Measurements from ENCODE around the gene MYO18B. TPM values are rescaled to one million over a fixed set of nuclear protein-coding genes. Genes with fewer than 3 reads are reported as not detected.

The MYO18B gene
- total and polyA plus RNA-seq, 2 donors from 2014 or later: 0.19 to 0.41 TPM

DNA sequence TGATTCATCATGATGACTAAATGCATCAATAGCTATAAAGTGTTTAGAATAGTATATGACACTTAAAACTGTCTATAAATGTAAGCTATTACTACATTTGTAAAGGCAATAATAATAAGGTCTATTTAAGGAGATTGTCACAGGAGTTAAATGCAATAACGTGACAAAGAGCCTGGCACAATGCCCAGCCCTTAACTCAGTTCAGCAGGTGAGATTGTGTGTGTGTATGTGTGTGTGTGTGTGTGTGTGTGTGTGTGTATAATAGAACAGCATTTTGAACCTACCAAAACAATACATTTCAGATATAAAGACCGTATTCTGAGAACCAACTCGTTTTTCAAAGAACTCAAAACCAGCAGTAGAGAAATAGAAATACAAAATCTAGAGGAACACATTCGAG lies 177.5 kb downstream of the MYO18B start:
- no peaks in the 10 kb centered on the region for H3K27me3 ChIP-seq (ENCODE audit: control insufficient read depth, insufficient read depth, low read length)
- intact Hi-C loops (cut with DNase I): no loop called here
- no peaks in the 10 kb centered on the region for H3K4me1 ChIP-seq (ENCODE audit: control insufficient read depth in 2 of 3, insufficient read depth in 2 of 3, low read depth in 1 of 3, low read length in 3 of 3)
- no peak overlapping the region for H3K27ac ChIP-seq (ENCODE audit: low read depth in 2 of 2, low read length in 2 of 2)
- no peak for DNase-seq
- FAIRE-seq: no peak
- H3K9ac ChIP-seq (ENCODE audit: low read length in 3 of 3): no peak overlapping the region
- no peak overlapping the region for H3K4me3 ChIP-seq (ENCODE audit: low read length in 3 of 3)
- TF ChIP-seq, protein P1, sequence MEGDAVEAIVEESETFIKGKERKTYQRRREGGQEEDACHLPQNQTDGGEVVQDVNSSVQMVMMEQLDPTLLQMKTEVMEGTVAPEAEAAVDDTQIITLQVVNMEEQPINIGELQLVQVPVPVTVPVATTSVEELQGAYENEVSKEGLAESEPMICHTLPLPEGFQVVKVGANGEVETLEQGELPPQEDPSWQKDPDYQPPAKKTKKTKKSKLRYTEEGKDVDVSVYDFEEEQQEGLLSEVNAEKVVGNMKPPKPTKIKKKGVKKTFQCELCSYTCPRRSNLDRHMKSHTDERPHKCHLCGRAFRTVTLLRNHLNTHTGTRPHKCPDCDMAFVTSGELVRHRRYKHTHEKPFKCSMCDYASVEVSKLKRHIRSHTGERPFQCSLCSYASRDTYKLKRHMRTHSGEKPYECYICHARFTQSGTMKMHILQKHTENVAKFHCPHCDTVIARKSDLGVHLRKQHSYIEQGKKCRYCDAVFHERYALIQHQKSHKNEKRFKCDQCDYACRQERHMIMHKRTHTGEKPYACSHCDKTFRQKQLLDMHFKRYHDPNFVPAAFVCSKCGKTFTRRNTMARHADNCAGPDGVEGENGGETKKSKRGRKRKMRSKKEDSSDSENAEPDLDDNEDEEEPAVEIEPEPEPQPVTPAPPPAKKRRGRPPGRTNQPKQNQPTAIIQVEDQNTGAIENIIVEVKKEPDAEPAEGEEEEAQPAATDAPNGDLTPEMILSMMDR (IDR thresholded peaks at IDR 0.05; ENCODE audit: borderline replicate concordance, extremely low read depth, insufficient read depth): no peak
- no peaks in the 10 kb centered on the region for H3K9me3 ChIP-seq (ENCODE audit: control insufficient read depth in 2 of 3, insufficient read depth in 1 of 3, low read length in 3 of 3)
- no peaks in the 10 kb centered on the region for H3K36me3 ChIP-seq (ENCODE audit: control insufficient read depth in 2 of 3, insufficient read depth in 3 of 3, low read length in 3 of 3)

DNA sequence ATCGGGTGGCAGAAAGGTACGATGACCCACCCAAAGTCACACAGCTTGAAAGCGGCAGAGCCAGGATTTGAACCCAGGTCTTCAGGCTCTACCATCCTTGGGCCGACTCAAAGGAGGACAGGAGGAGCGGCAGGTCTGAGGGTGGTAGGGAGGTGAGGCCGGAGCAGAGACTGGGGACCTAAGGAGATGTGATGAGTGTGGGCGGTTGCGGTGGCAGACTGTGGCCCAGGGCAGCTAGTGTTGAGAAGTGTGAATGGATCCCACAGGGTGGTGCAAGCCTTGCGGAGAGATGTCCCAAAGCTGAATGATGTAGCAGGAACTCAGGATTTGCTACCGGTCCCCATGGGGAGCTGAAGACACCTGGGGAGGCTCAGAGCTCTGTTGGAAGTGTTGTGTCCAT lies 180.2 kb downstream of the MYO18B start:
- TF ChIP-seq, protein P1 (IDR thresholded peaks at IDR 0.05; ENCODE audit: borderline replicate concordance, extremely low read depth, insufficient read depth): no peak
- Histone ChIP-seq H3K36me3 (ENCODE audit: control insufficient read depth in 2 of 3, insufficient read depth in 3 of 3, low read length in 3 of 3) (no peaks in the 10 kb centered on the region), H3K9ac (ENCODE audit: low read length in 3 of 3) (no peak overlapping the region), H3K27ac (ENCODE audit: low read depth in 2 of 2, low read length in 2 of 2) (no peak overlapping the region), H3K27me3 (ENCODE audit: control insufficient read depth, insufficient read depth, low read length) (no peaks in the 10 kb centered on the region), H3K9me3 (ENCODE audit: control insufficient read depth in 2 of 3, insufficient read depth in 1 of 3, low read length in 3 of 3) (no peaks in the 10 kb centered on the region), H3K4me3 (ENCODE audit: low read length in 3 of 3) (no peak overlapping the region), H3K4me1 (ENCODE audit: control insufficient read depth in 2 of 3, insufficient read depth in 2 of 3, low read depth in 1 of 3, low read length in 3 of 3) (no peaks in the 10 kb centered on the region)
- no peak for DNase-seq
- FAIRE-seq: no peak
- intact Hi-C loops (cut with DNase I): no loop called here

DNA sequence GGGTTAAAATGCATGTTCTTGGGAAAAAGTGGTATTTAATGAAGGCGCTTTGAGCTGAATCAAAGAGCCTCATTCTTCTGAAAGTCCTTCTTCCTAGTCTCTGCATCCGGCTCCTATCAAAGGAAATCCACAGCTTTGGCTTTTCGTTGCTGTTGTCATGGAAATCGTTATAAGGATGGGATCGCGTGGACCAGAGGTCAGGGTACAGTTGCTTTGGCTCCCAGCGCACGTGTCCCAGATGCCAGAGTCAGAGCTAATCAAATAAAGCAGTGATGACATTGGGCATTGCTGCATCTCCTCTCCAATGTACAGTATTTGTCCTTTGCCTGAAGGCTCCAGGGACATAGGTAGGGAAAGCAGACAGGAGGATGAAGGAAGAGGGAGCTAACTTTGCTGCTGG lies 181.9 kb downstream of the MYO18B start:
- H3K27ac ChIP-seq (ENCODE audit: low read depth in 2 of 2, low read length in 2 of 2): no peak overlapping the region
- no peaks in the 10 kb centered on the region for H3K4me1 ChIP-seq (ENCODE audit: control insufficient read depth in 2 of 3, insufficient read depth in 2 of 3, low read depth in 1 of 3, low read length in 3 of 3)
- H3K27me3 ChIP-seq (ENCODE audit: control insufficient read depth, insufficient read depth, low read length): no peaks in the 10 kb centered on the region
- FAIRE-seq (no peak), DNase-seq (no peak)
- TF ChIP-seq, protein P1 (IDR thresholded peaks at IDR 0.05; ENCODE audit: borderline replicate concordance, extremely low read depth, insufficient read depth): no peak
- intact Hi-C loops (cut with DNase I): no loop called here
- H3K4me3 ChIP-seq (ENCODE audit: low read length in 3 of 3): no peak overlapping the region
- H3K9me3 ChIP-seq (ENCODE audit: control insufficient read depth in 2 of 3, insufficient read depth in 1 of 3, low read length in 3 of 3): no peaks in the 10 kb centered on the region
- no peaks in the 10 kb centered on the region for H3K36me3 ChIP-seq (ENCODE audit: control insufficient read depth in 2 of 3, insufficient read depth in 3 of 3, low read length in 3 of 3)
- H3K9ac ChIP-seq (ENCODE audit: low read length in 3 of 3): no peak overlapping the region

DNA sequence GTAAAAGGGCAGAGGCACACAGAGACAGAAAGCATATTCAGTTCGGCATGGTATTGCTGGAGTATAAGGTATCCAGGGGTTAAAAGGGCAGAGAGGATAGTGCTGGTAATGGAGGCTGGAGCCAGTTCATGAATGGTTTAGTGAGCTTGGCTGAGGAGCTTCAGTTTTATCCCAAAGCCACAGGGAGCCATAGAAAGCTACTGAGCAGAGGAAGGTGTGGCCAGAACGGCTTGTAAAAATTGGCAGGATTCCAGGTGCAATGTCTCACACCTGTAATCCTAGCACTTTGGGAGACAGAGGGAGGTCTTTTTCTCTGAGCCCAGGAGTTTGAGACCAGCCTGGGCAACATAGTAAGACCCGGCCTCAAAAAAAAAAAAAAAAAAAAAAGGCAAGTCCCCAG lies 186.1 kb downstream of the MYO18B start:
- no peak overlapping the region for H3K27ac ChIP-seq (ENCODE audit: low read depth in 2 of 2, low read length in 2 of 2)
- H3K9me3 ChIP-seq (ENCODE audit: control insufficient read depth in 2 of 3, insufficient read depth in 1 of 3, low read length in 3 of 3): no peaks in the 10 kb centered on the region
- no peak for FAIRE-seq
- no peaks in the 10 kb centered on the region for H3K36me3 ChIP-seq (ENCODE audit: control insufficient read depth in 2 of 3, insufficient read depth in 3 of 3, low read length in 3 of 3)
- TF ChIP-seq, protein P1 (IDR thresholded peaks at IDR 0.05; ENCODE audit: borderline replicate concordance, extremely low read depth, insufficient read depth): no peak
- no peaks in the 10 kb centered on the region for H3K4me1 ChIP-seq (ENCODE audit: control insufficient read depth in 2 of 3, insufficient read depth in 2 of 3, low read depth in 1 of 3, low read length in 3 of 3)
- intact Hi-C loops (cut with DNase I): no loop called here
- no peaks in the 10 kb centered on the region for H3K27me3 ChIP-seq (ENCODE audit: control insufficient read depth, insufficient read depth, low read length)
- H3K9ac ChIP-seq (ENCODE audit: low read length in 3 of 3): no peak overlapping the region
- no peak for DNase-seq
- H3K4me3 ChIP-seq (ENCODE audit: low read length in 3 of 3): no peak overlapping the region
